HAP-1 (cell line): ENCODE results near the gene INS.

ENCODE experiments used
- DNase-seq, 2 experiments: peaks; one replicate each; pipeline ENCODE4 v3.0.0-alpha.2; 2016 to 2020; ENCODE audit warnings: low spot score in 2 of 2
- H3K27me3 ChIP-seq: fragments of 250-450 bp; sonication (Bioruptor Pico); 2 replicates; pipeline ENCODE4 v1.5.1; 2020; ENCODE audit warnings: low read depth, mild to moderate bottlenecking, moderate library complexity
- H3K36me3 ChIP-seq: fragments of 250-450 bp; sonication (Bioruptor Pico); replicated peaks from 2 replicates; pipeline ENCODE4 v1.5.1; 2020; ENCODE audit warnings: mild to moderate bottlenecking
- H3K4me1 ChIP-seq: fragments of 250-450 bp; sonication (Bioruptor Pico); 2 replicates; pipeline ENCODE4 v1.5.1; 2020; ENCODE audit warnings: mild to moderate bottlenecking
- H3K4me3 ChIP-seq: fragments of 250-450 bp; sonication (Bioruptor Pico); 2 replicates; pipeline ENCODE4 v1.5.1; 2020; ENCODE audit warnings: mild to moderate bottlenecking, moderate library complexity
- H3K9me3 ChIP-seq: fragments of 250-450 bp; sonication (Bioruptor Pico); 2 replicates; pipeline ENCODE4 v1.5.1; 2020; ENCODE audit warnings: mild to moderate bottlenecking, moderate library complexity
- in situ Hi-C: fragments of 300-500 bp; cut with MboI; formaldehyde crosslinking; loops from 3 replicates; pipeline ENCODE4 v1.14.3; 2020; ENCODE audit warnings: low sequenced_read_pairs, inconsistent platforms, mixed read lengths

The INS gene

GRCh38 chr11:2138068-2138430 is 23.0 kb downstream of the INS start:
- Histone ChIP-seq H3K9me3 (no peaks in the 10 kb centered on the region), H3K4me3 (no peak overlapping the region), H3K36me3 (no peaks in the 10 kb centered on the region), H3K27me3 (peaks cover 74% of the 10 kb centered on the region), H3K4me1 (no peaks in the 10 kb centered on the region)
- no peak for DNase-seq
- in situ Hi-C loops = no loop called here

GRCh38 chr11:2137202-2138067 is 23.6 kb downstream of the INS start:
- Histone ChIP-seq H3K4me3 (peak overlapping the region; percentile 11; the same call in 1 of the 2 replicates), H3K27me3 (peaks cover 73% of the 10 kb centered on the region), H3K36me3 (no peaks in the 10 kb centered on the region), H3K4me1 (no peaks in the 10 kb centered on the region), H3K9me3 (no peaks in the 10 kb centered on the region)
- peak; percentile 19 to 72 for DNase-seq
- in situ Hi-C loops = no loop called here

- in situ Hi-C loops = no loop called here
- no peak overlapping the region for H3K4me3 ChIP-seq
- H3K27me3 ChIP-seq = peaks cover 67% of the 10 kb centered on the region
- H3K36me3 ChIP-seq = no peaks in the 10 kb centered on the region
- no peaks in the 10 kb centered on the region for H3K4me1 ChIP-seq
- no peaks in the 10 kb centered on the region for H3K9me3 ChIP-seq
- DNase-seq = no peak
These were observed 24.1 kb downstream of the INS start for GRCh38 chr11:2136952-2137201.

- DNase-seq = no peak
- in situ Hi-C loops = no loop called here
- Histone ChIP-seq H3K27me3 (peaks cover 62% of the 10 kb centered on the region), H3K4me1 (no peaks in the 10 kb centered on the region), H3K36me3 (no peaks in the 10 kb centered on the region), H3K4me3 (no peak overlapping the region), H3K9me3 (no peaks in the 10 kb centered on the region)
These were observed 24.6 kb downstream of the INS start for GRCh38 chr11:2136209-2136951.

- no peak for DNase-seq
- H3K9me3 ChIP-seq = no peaks in the 10 kb centered on the region
- in situ Hi-C loops = no loop called here
These were observed 25.3 kb downstream of the INS start for GRCh38 chr11:2135648-2136201.

GRCh38 chr11:2135018-2135569 is 25.9 kb downstream of the INS start:
- no peak overlapping the region for H3K4me3 ChIP-seq
- H3K36me3 ChIP-seq = no peaks in the 10 kb centered on the region
- in situ Hi-C loops = no loop called here
- no peak for DNase-seq
- peaks cover 51% of the 10 kb centered on the region for H3K27me3 ChIP-seq
- H3K4me1 ChIP-seq = no peaks in the 10 kb centered on the region
- no peaks in the 10 kb centered on the region for H3K9me3 ChIP-seq

More at GRCh38 chr11:2135648-2136201, 25.3 kb downstream of the INS start:
- Histone ChIP-seq H3K4me1 (no peaks in the 10 kb centered on the region), H3K36me3 (no peaks in the 10 kb centered on the region), H3K4me3 (no peak overlapping the region), H3K27me3 (peaks cover 56% of the 10 kb centered on the region)

GRCh38 chr11:2134022-2135010 is 26.7 kb downstream of the INS start:
- Histone ChIP-seq H3K4me3 (no peak overlapping the region), H3K9me3 (no peaks in the 10 kb centered on the region), H3K27me3 (peaks cover 45% of the 10 kb centered on the region), H3K4me1 (no peaks in the 10 kb centered on the region), H3K36me3 (no peaks in the 10 kb centered on the region)
- DNase-seq = no peak
- in situ Hi-C loops = no loop called here

- Histone ChIP-seq H3K9me3 (no peaks in the 10 kb centered on the region), H3K4me3 (no peak overlapping the region), H3K27me3 (peaks cover 45% of the 10 kb centered on the region), H3K36me3 (no peaks in the 10 kb centered on the region), H3K4me1 (no peaks in the 10 kb centered on the region)
- in situ Hi-C loops = no loop called here
- no peak for DNase-seq
These were observed 27.6 kb downstream of the INS start for GRCh38 chr11:2133241-2134021.

- no peak for DNase-seq
- Histone ChIP-seq H3K4me1 (no peaks in the 10 kb centered on the region), H3K36me3 (no peaks in the 10 kb centered on the region), H3K9me3 (no peaks in the 10 kb centered on the region), H3K4me3 (no peak overlapping the region), H3K27me3 (peaks cover 45% of the 10 kb centered on the region)
- in situ Hi-C loops = no loop called here
These were observed 28.2 kb downstream of the INS start for GRCh38 chr11:2132874-2133240.

GRCh38 chr11:2132246-2132645 is 28.8 kb downstream of the INS start:
- Histone ChIP-seq H3K36me3 (no peaks in the 10 kb centered on the region), H3K4me3 (no peak overlapping the region), H3K4me1 (no peaks in the 10 kb centered on the region), H3K9me3 (no peaks in the 10 kb centered on the region), H3K27me3 (peaks cover 39% of the 10 kb centered on the region)
- in situ Hi-C loops = no loop called here
- no peak for DNase-seq

- H3K4me3 ChIP-seq = no peak overlapping the region
- H3K27me3 ChIP-seq = peaks cover 32% of the 10 kb centered on the region
- H3K4me1 ChIP-seq = no peaks in the 10 kb centered on the region
- DNase-seq = no peak
- H3K36me3 ChIP-seq = no peaks in the 10 kb centered on the region
- in situ Hi-C loops = no loop called here
- H3K9me3 ChIP-seq = no peaks in the 10 kb centered on the region
These were observed 29.4 kb downstream of the INS start for GRCh38 chr11:2131371-2132236.

- Histone ChIP-seq H3K4me1 (no peaks in the 10 kb centered on the region), H3K27me3 (peaks cover 27% of the 10 kb centered on the region), H3K4me3 (no peak overlapping the region), H3K36me3 (no peaks in the 10 kb centered on the region), H3K9me3 (no peaks in the 10 kb centered on the region)
- in situ Hi-C loops = no loop called here
- no peak for DNase-seq
These were observed 30.1 kb downstream of the INS start for GRCh38 chr11:2130881-2131352.
